ELR (cell line): ENCODE results near the gene EFCAB5.
"Not testable (repeated sequence)": the region's sequence is repeated elsewhere in the genome, so short reads cannot be mapped to it uniquely, and the experiment has no call there.

ENCODE experiments used
- DNase-seq: peaks from one replicate; pipeline ENCODE4 v3.0.0-alpha.2; 2015; ENCODE audit warnings: low read depth

Gene EFCAB5

GRCh38 chr17:30005709-30006320 lies 64.4 kb downstream of the EFCAB5 start:
- DNase-seq: peak; percentile 34

GRCh38 chr17:30011934-30012333 lies 70.5 kb downstream of the EFCAB5 start:
- not testable (repeated sequence) for DNase-seq

- peak; percentile 70 for DNase-seq
Observed at GRCh38 chr17:30021708-30022317, 80.4 kb downstream of the EFCAB5 start.

- not testable (repeated sequence) for DNase-seq
Observed at GRCh38 chr17:30025325-30025724, 83.9 kb downstream of the EFCAB5 start.

- no peak for DNase-seq
Observed at GRCh38 chr17:30027676-30028075, 86.2 kb downstream of the EFCAB5 start.

GRCh38 chr17:30031214-30031869 lies 89.9 kb downstream of the EFCAB5 start:
- no peak for DNase-seq

GRCh38 chr17:30035369-30035768 lies 93.9 kb downstream of the EFCAB5 start:
- DNase-seq: no peak

- not testable (repeated sequence) for DNase-seq
Observed at GRCh38 chr17:30040719-30041518, 99.5 kb downstream of the EFCAB5 start.

- DNase-seq: no peak
Observed at GRCh38 chr17:30041551-30041950, 100.1 kb downstream of the EFCAB5 start.

GRCh38 chr17:30062372-30062771 lies 120.9 kb downstream of the EFCAB5 start:
- no peak for DNase-seq

- DNase-seq: no peak
Observed at GRCh38 chr17:30064738-30065137, 123.3 kb downstream of the EFCAB5 start.

GRCh38 chr17:30068465-30068864 lies 127.0 kb downstream of the EFCAB5 start:
- DNase-seq: no peak

- no peak for DNase-seq
Observed at GRCh38 chr17:30074254-30074653, 132.8 kb downstream of the EFCAB5 start.

GRCh38 chr17:30074730-30075129 lies 133.3 kb downstream of the EFCAB5 start:
- peak; percentile 14 for DNase-seq

GRCh38 chr17:30082773-30083172 lies 141.3 kb downstream of the EFCAB5 start:
- no peak for DNase-seq

GRCh38 chr17:30084788-30085187 lies 143.4 kb downstream of the EFCAB5 start:
- DNase-seq: no peak

GRCh38 chr17:30086896-30087295 lies 145.5 kb downstream of the EFCAB5 start:
- DNase-seq: no peak

GRCh38 chr17:30087431-30087830 lies 146.0 kb downstream of the EFCAB5 start:
- not testable (repeated sequence) for DNase-seq

GRCh38 chr17:30091121-30091670 lies 149.8 kb downstream of the EFCAB5 start:
- no peak for DNase-seq

GRCh38 chr17:30091771-30092170 lies 150.3 kb downstream of the EFCAB5 start:
- DNase-seq: peak; percentile 91

- no peak for DNase-seq
Observed at GRCh38 chr17:30092886-30093285, 151.5 kb downstream of the EFCAB5 start.

- peak; percentile 76 for DNase-seq
Observed at GRCh38 chr17:30093463-30094147, 152.2 kb downstream of the EFCAB5 start.
